Omental fat pad (tissue), 4 donors: ENCODE data around the gene TPM2. TPM values are rescaled to one million over a fixed set of nuclear protein-coding genes. Genes with fewer than 3 reads are reported as not detected.

Experiments used
- ATAC-seq: fragments of 150-250 bp; one replicate; pipeline ENCODE4 v1.9.1; 2016; ENCODE audit warnings: mild to moderate bottlenecking, moderate library complexity; ENCODE audit not compliant: low FRiP score
- DNase-seq: peaks from one replicate; pipeline ENCODE4 v3.0.0-alpha.2; 2019; ENCODE audit warnings: low spot score
- CTCF ChIP-seq, 3 donors: fragments of 450-650 bp; IDR thresholded peaks; one replicate each; pipeline ENCODE4 v1.5.1; 2016 to 2017; ENCODE audit warnings: antibody characterized with exemption in 3 of 3, mild to moderate bottlenecking in 3 of 3, moderate library complexity in 2 of 3
- total RNA-seq, 4 donors: library from RNA; depleted of rRNA; stranded (reverse); fragments of >200 nt; gene quantifications; one replicate each; pipeline ENCODE4 v1.1.0, GENCODE V29; 2016

TPM2 gene
- total RNA-seq, 4 donors from 2014 or later = 150 to 301 (median 237) TPM

DNA sequence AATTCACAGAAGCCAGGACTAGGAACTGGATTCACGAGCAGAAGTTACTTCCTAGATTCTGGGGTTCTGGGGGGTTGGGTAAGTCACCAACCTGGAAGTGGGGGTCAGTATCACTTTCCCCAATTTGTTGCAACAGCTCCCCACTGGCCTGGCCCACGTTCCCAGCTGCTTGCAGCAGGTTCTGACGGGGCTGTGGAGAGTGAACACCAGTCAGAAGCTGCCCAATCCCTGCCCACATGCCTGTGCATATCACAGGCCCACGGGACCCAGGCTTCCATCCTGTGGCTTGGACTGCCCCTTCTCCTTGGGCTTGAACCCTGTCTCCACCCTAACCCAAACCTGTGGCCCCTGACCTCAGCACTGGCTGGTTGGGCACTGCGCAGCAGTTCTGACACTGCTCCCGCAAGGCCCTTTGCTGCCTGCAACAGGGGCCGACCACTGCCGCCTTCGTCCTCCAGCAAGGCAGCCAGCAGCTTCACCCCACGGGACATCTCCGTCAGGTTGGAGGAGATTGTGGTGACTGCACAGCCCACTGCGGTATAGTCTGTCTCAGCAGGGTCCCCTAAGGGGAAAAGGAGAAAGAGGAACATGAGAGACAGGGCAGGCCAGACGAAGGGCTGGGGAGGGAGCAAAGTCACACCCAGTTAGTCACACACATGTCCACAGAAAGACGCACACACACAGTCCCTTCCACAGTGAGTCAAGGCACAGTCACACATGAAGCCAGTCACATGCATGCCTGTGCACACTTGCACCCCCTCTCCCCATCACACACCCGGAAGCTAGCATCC is 29.2 kb upstream of the TPM2 start:
- no peak for TF ChIP-seq CTCF (IDR thresholded peaks at IDR 0.05)
- ATAC-seq (no peak), DNase-seq (no peak)

DNA sequence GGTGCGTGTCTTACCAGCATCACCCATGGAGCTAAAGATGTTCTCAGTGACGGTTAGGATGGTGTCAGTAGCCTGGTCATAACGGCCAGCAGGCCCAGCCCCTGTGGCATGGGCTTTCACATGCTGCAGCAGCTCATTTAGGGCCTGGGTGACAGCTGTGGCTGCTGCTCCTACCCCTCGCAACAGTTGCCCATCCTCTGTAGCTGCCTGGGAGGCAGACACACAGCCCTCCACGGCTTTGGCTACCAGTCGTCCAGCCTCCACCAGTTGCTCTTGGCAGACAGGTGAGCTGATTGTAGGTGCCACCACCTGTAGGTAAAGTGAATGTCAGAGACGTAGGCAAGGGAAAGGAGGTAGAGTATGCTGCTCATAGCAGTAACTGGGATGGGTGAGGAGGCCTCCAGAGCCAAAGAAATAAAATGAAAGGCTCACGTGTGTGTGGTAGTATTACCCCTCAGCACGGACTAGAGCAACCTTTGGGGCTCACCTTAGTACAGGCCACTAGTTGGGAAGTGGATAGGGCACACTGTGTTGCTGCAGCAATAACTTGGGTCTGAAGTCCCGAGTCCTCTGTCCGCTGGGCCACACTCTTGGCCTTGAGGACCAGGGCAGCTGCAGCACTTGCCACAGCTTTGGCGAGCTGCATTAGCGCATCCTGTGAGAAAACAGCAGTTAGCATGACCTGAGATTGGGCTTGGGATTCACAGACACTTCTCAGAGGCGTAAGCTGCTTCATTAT is 27.6 kb upstream of the TPM2 start:
- no peak for TF ChIP-seq CTCF (IDR thresholded peaks at IDR 0.05)
- ATAC-seq = no peak
- no peak for DNase-seq

DNA sequence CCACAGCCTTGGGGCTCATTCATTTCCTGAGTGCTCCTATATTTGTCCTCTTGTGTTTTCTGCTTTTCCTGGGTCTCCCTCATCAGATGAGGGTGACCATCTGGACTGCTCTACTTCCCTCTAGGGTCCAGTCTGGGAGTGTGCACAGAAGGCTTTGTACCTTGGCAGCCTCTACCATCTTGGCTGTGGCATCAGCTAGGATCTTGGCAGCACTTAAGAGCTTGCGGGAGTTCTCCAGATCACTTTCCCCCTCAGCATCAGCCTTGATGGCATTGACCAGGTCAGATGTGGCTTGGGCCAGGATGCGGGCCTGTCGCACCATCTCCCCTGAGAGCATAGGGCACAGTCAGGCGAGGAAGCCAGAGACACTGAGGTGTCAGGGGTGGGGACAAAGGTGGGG is 26.5 kb upstream of the TPM2 start:
- ATAC-seq (no peak), DNase-seq (no peak)
- TF ChIP-seq CTCF (IDR thresholded peaks at IDR 0.05) = no peak

DNA sequence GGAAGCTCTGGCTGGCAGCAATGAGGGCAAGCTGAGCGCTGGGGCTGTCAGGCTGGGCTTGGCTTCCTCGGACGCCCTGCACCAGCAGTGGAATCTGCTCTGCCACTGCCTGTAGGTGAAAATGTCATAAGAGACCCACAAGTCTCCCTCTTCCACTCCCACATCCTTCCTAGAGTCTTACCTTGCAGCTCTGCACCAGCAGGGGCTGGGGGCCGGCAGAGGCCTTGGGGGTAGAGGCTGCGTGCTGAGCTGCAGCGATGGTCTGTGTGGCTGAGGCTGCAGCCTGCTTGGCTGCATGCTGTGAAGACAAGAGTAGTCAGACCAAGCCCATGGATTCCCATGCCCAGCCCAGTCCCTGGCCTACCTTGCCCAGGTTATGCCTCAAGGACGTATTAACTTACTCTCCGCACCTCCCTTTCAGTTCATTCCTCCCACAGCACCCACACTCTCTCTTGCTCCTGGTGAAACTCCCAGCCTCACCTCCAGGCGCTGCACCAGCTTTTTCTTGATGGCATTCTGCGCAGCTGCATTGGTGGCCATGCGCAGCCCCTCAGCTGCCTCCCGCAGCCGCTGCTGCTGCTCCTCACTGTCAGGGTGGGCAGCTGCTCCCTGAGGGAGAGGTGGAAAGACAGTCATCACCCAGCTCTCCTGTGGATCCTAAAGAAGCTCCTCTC is 25.0 kb upstream of the TPM2 start:
- DNase-seq (no peak), ATAC-seq (no peak)
- TF ChIP-seq CTCF (IDR thresholded peaks at IDR 0.05) = no peak

- no peak for TF ChIP-seq CTCF (IDR thresholded peaks at IDR 0.05)
- ATAC-seq = no peak
- DNase-seq = no peak
Measured at GRCh38 chr9:35714123-35714522, 24.4 kb upstream of the TPM2 start.

DNA sequence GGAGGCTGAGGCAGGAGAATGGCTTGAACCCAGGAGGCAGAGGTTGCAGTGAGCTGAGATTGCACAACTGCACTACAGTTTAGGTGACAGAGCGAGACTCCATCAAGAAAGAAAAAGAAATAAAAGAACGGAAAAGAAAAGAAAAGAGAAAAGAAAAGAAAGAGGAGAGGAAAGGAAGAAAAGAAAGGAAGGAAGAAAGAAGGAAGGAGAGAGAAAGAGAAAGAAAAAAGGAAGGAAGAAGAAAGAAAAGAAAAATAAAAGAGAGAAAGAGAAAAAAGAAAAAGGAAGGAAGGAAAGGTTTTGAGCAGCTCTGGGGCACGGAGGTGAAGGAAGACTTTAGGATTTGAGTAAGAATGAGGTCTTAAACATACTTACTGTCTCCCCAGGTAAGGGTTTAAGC is 23.9 kb upstream of the TPM2 start:
- no peak for ATAC-seq
- TF ChIP-seq CTCF (IDR thresholded peaks at IDR 0.05) = no peak
- no peak for DNase-seq
